Kidney epithelial cell (primary cell): ENCODE data around the gene EIF4EBP2. TPM values are rescaled to one million over a fixed set of nuclear protein-coding genes. Genes with fewer than 3 reads are reported as not detected.
A peak's percentile ranks its signal among the peaks of the same experiment; 100 is the strongest.

Experiments used
- DNase-seq: peaks from one replicate; pipeline ENCODE4 v3.0.0-alpha.2; 2010; ENCODE audit warnings: low read depth
- H3K27me3 ChIP-seq: 2 replicates; pipeline ENCODE4 v1.6.0; 2011; ENCODE audit warnings: low read length; ENCODE audit not compliant: control insufficient read depth, insufficient read depth
- H3K36me3 ChIP-seq: 2 replicates; pipeline ENCODE4 v1.5.1; 2011; ENCODE audit warnings: low read length; ENCODE audit not compliant: control insufficient read depth, insufficient read depth
- H3K4me3 ChIP-seq: 2 replicates; pipeline ENCODE4 v1.5.1; 2011; ENCODE audit warnings: low read depth, mild to moderate bottlenecking, control low read depth, low read length
- total RNA-seq: library from RNA; depleted of rRNA; stranded (reverse); fragments of >200 nt; gene quantifications from 2 replicates; pipeline ENCODE4 v1.2.3, GENCODE V29; 2015
- TF ChIP-seq, protein P1 (sequence below): IDR thresholded peaks from 2 replicates; pipeline ENCODE4 v1.5.1; 2011; ENCODE audit warnings: mild to moderate bottlenecking, moderate library complexity, low read length, control low read depth, inconsistent platforms; ENCODE audit not compliant: insufficient read depth, poor library complexity, severe bottlenecking

EIF4EBP2 gene
- total RNA-seq, 1 donor from 2014 or later = 34.3 TPM

DNA sequence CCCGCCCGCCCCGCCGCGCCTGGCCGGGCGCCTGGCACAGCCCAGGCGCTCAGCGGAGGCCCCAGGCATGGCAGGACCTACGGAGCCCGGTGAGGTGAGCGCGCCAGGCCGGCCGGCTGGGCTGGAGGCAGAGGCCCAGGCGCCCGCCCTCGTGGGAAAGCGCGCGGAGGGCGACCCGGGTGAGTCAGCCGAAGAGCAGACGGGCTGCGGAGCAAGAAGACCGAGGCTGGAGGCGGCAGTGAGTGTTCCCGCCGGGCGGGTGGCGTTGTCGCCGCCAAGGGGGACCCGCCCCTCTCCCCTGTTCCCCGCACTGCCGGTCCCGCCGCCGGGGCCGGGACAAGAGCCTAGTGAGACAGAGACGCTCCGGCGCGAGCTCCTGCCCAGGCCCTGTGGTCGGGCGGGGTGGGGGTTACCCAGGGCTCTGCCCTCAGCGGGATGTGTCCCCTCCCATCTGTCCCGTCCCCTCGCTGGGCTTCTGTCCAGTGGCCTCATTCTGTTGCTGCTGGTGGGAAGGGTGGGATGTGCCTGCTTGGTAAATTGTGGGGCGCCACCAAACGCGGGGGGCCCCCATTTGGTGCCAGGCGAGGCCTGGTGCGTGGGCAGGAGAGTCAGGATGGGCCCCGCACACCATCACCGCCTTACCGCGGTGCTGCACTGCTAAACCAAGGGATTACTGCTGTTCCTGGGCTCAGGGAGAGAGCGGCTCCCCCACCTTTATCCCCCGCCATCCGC, 54.5 kb downstream of the EIF4EBP2 start:
- Histone ChIP-seq H3K36me3 (no peaks in the 10 kb centered on the region), H3K27me3 (peaks cover 25% of the 10 kb centered on the region), H3K4me3 (no peak overlapping the region)
- DNase-seq = peak; percentile 31
- TF ChIP-seq, protein P1, sequence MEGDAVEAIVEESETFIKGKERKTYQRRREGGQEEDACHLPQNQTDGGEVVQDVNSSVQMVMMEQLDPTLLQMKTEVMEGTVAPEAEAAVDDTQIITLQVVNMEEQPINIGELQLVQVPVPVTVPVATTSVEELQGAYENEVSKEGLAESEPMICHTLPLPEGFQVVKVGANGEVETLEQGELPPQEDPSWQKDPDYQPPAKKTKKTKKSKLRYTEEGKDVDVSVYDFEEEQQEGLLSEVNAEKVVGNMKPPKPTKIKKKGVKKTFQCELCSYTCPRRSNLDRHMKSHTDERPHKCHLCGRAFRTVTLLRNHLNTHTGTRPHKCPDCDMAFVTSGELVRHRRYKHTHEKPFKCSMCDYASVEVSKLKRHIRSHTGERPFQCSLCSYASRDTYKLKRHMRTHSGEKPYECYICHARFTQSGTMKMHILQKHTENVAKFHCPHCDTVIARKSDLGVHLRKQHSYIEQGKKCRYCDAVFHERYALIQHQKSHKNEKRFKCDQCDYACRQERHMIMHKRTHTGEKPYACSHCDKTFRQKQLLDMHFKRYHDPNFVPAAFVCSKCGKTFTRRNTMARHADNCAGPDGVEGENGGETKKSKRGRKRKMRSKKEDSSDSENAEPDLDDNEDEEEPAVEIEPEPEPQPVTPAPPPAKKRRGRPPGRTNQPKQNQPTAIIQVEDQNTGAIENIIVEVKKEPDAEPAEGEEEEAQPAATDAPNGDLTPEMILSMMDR = no peak

DNA sequence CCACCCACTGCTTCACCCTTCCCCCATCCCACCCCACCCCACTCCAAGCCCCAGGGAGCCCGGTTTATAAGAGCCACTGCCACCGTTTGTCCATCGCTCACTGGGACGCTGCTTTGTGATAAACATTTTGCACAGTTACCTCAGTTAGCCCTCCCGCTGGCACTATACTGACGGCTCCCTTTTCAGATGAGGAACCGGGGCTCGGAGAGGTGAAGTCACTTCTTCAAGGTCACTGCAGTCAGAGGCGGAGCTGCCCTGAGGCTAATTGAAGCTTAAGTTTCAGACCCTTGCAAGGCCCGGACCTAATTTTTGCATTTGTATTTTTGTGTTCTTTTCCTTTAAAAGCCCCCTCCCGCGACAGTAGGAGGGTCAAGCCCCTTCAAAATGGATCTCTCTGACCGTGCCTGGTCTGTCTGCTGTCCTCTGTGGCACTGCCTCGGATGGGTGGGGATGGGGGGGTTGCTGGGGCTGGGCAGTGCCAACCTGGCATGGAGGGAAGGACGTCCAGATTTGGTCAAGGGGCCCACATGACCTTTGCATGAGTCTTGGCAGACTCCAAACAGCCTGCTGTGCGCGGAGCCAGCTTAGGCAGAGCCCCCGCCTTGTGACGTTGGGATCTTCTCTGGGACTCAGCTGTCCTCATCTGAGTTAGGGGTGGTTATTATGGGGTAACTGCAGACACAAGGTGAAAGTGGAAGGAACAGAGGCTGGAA, 55.3 kb downstream of the EIF4EBP2 start:
- DNase-seq = no peak
- H3K27me3 ChIP-seq = peaks cover 25% of the 10 kb centered on the region

DNA sequence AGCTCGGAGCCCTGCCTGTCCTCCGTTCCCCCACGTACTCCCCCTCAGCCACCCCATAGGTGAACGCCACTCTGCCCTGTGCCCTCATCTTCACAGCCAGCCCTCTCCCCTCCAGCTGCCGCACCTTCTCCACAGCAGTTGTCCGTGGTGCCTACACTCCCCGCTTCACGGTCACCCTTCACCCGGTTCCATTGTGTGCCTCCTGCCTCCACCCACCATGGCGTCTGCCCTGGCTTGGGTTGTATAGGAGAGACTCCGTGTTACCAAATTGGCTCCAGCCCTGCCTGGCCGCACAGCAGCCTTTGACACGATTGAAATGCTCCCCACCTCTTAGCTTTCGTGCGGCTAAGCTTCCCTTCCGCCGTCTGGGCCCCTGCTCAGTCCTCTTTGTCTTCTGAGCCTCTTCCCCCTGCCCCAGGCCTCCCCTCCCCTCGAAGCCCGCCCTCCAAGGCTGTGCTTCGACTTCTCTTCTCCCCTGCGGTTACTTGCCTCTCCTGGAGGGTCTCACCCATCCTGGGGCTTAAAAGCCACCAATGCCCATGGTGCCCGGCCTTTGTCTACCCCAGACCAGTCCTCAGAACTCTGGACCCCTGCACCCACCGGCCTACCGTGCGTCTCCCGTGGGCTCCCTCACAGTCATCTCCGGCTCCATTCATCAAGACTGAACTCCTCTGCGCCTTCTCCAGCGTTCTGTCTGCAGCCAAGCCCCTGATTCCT, 56.0 kb downstream of the EIF4EBP2 start:
- no peak for DNase-seq
- TF ChIP-seq, protein P1 = no peak
- H3K36me3 ChIP-seq = no peaks in the 10 kb centered on the region
- H3K27me3 ChIP-seq = peaks cover 25% of the 10 kb centered on the region
- no peak overlapping the region for H3K4me3 ChIP-seq

More for the DNA sequence above, 55.3 kb downstream of the EIF4EBP2 start:
- Histone ChIP-seq H3K36me3 (no peaks in the 10 kb centered on the region), H3K4me3 (no peak overlapping the region)
- TF ChIP-seq, protein P1 = no peak

DNA sequence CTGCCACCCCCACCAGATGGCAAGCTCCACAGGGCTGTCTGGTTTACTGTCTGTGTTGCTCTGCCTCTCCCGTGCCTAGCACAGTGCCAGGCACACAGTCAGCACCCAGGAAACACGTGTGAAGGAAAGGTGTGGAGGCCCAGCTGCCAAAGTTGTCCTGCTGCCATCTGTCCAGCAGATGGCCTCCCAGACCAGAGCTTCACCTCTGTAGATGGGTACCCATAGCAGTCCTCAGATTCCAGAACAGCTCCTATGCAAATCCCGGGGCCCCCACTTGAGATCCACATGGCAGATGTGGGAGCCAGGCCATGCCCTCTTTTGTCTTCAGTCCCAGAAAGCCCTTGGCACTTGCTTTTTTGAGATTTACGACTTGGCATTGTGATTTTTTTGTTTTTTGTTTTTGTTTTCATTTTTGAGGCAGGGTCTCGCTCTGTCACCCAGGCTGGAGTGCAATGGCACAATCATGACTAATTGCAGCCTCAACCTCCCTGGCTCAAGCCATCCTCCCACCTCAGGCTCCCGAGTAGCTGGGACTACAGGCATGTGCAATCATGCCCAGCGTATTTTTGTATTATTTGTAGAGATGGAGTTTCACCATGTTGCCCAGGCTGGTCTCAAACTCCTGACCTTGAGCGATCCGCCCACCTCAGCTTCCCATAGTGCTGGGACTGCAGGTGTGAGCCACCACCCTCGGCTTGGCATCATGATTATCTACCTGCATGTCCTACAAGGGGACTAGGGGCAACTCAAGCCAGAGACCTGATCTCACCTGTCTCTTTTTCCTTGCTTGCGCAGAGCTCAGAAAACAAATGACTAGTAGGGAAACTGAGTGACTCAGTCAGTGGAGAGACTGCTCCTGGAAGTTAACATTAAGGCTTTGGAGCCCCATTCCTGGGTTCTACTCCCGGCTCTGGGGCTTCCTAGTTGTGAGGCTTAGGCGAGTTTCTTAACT, 57.7 kb downstream of the EIF4EBP2 start:
- H3K27me3 ChIP-seq = peaks cover 14% of the 10 kb centered on the region
- DNase-seq = no peak
- TF ChIP-seq, protein P1 = peak; percentile 90

DNA sequence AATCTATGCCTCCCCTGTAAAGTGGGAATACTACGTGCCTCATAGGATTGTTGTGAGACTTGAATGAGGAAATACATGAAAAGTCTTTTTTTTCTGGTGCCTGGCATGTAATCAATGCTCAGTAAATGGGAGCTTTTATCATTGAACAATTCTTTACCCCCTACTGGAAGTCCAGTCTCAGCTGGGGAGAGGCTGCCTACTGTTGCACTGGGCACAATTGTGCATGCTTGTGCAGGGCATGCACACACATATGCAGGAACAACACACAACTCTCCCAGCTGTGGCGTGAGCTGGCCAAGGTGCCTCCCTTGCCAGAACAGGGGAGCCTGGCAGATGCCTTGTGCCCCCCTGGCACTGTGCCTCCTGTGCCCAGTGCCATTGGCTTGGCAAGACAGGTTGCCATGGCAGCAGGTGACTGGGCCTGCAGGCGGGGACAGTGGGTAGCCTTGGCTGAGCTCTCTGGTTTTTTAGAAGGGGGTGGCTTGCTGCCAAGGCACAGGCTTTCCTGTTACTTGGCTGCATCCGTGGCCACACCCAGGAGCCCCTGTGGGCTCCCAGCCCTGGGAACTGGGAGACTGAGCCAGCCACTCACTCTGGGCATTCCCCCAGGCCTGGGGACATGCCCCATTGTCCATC, 58.5 kb downstream of the EIF4EBP2 start:
- Histone ChIP-seq H3K27me3 (peaks cover 14% of the 10 kb centered on the region), H3K4me3 (no peak overlapping the region), H3K36me3 (no peaks in the 10 kb centered on the region)
- TF ChIP-seq, protein P1 = no peak
- no peak for DNase-seq

More for the DNA sequence above, 57.7 kb downstream of the EIF4EBP2 start:
- Histone ChIP-seq H3K4me3 (no peak overlapping the region), H3K36me3 (no peaks in the 10 kb centered on the region)
